HepG2 (cell line): ENCODE measurements around the gene SCN4B. TPM values are rescaled to one million over a fixed set of nuclear protein-coding genes. Genes with fewer than 3 reads are reported as not detected.

Experiments
- ATAC-seq: fragments of 200-7000 bp; cut with Tn5 transposase; 3 replicates; pipeline ENCODE4 v1.9.1; 2020; ENCODE audit warnings: mild to moderate bottlenecking, moderate library complexity
- BruUV-seq: library from RNA; stranded (reverse); fragments of 400-500 nt; replicated peaks from 2 replicates; lab custom pipeline; 2021; lab: Mats Ljungman, UMichigan
- CTCF ChIA-PET: fragments of 300-600 bp; formaldehyde crosslinking; extraction: SDS; loops from one replicate; lab custom pipeline; 2021; ENCODE audit warnings: low total read pairs, inconsistent platforms, low intra/inter-chr PET ratio; lab: Yijun Ruan, JAX
- POLR2A ChIA-PET: fragments of 350-600 bp; sonication (Branson Sonifier 250); formaldehyde crosslinking; loops from one replicate; lab custom pipeline; 2020; ENCODE audit warnings: antibody characterized with exemption, inconsistent platforms; lab: Yijun Ruan, JAX
- DNase-seq: peaks from one replicate; pipeline ENCODE4 v3.0.0-alpha.2; 2015; ENCODE audit warnings: low spot score
- FAIRE-seq: peaks from 3 replicates; lab custom pipeline; 2011; peaks lifted over from hg19 to GRCh38; lab: Jason Lieb, UNC
- H2AFZ ChIP-seq: one replicate; pipeline ENCODE4 v1.6.1; 2011; ENCODE audit warnings: low read length, inconsistent platforms
- H3K27ac ChIP-seq: fragments of 300-600 bp; 3 replicates; pipeline ENCODE4 v1.8.0; 2011; ENCODE audit warnings: mixed run types, mild to moderate bottlenecking, mixed read lengths, low read length, inconsistent platforms; ENCODE audit not compliant: insufficient read depth; ENCODE audit errors: extremely low read length
- H3K27me3 ChIP-seq, 2 experiments: fragments of 200-600 bp in 1 of 2; 2 replicates in 1 of 2; 3 replicates in 1 of 2; pipeline versions ENCODE4 v1.6.0 to v1.8.0; 2011; ENCODE audit warnings: low read length in 2 of 2, mild to moderate bottlenecking in 2 of 2, moderate library complexity in 2 of 2, inconsistent platforms in 1 of 2; ENCODE audit not compliant: insufficient read depth in 2 of 2, control insufficient read depth in 1 of 2
- H3K36me3 ChIP-seq, 2 experiments: fragments of 200-600 bp in 1 of 2; replicated peaks in 1 of 2; 2 replicates in 1 of 2; 3 replicates in 1 of 2; pipeline versions ENCODE4 v1.5.1 to v1.8.0; 2011; ENCODE audit warnings: low read length in 2 of 2, inconsistent platforms in 1 of 2; ENCODE audit not compliant: insufficient read depth in 2 of 2, control insufficient read depth in 1 of 2
- H3K4me1 ChIP-seq: 2 replicates; pipeline ENCODE4 v1.5.1; 2012; ENCODE audit warnings: low read length, inconsistent platforms; ENCODE audit not compliant: insufficient read depth
- H3K4me2 ChIP-seq: 2 replicates; pipeline ENCODE4 v1.6.0; 2011; ENCODE audit warnings: low read depth, low read length, inconsistent platforms
- H3K4me3 ChIP-seq, 3 experiments: fragments of 200-600 bp in 1 of 3; sonication (generic), shearing (Covaris generic) in 1 of 3; replicated peaks in 1 of 3; 2 replicates each; pipeline ENCODE4 v1.5.1; 2011 to 2016; ENCODE audit warnings: low read length in 3 of 3, inconsistent platforms in 2 of 3, low read depth in 2 of 3, mild to moderate bottlenecking in 2 of 3, control low read depth in 1 of 3, mixed read lengths in 1 of 3; ENCODE audit not compliant: insufficient read depth in 1 of 3
- H3K79me2 ChIP-seq: one replicate; pipeline ENCODE4 v1.6.1; 2011; ENCODE audit warnings: low read length, inconsistent platforms; ENCODE audit not compliant: insufficient read depth
- H3K9ac ChIP-seq: 2 replicates; pipeline ENCODE4 v1.6.0; 2011; ENCODE audit warnings: mild to moderate bottlenecking, low read depth, low read length, inconsistent platforms; ENCODE audit not compliant: insufficient read depth
- H3K9me3 ChIP-seq: 2 replicates; pipeline ENCODE4 v1.5.1; 2012; ENCODE audit warnings: mild to moderate bottlenecking, low read length
- H4K20me1 ChIP-seq: 2 replicates; pipeline ENCODE4 v1.6.0; 2011; ENCODE audit warnings: inconsistent platforms, mild to moderate bottlenecking, low read length, moderate library complexity; ENCODE audit not compliant: insufficient read depth
- BRD4 ChIP-seq: sonication (generic); formaldehyde crosslinking; IDR thresholded peaks from 2 replicates; pipeline ENCODE4 v1.4.0; 2020; ENCODE audit warnings: missing genetic modification reagents
- FIP1L1 ChIP-seq: fragments of 200-400 bp; formaldehyde crosslinking; IDR thresholded peaks from 2 replicates; pipeline ENCODE4 v1.6.1; 2018; ENCODE audit warnings: low read depth, mild to moderate bottlenecking, low read length, moderate library complexity, borderline replicate concordance; ENCODE audit not compliant: insufficient read depth
- FOSL1 ChIP-seq: sonication (generic); formaldehyde crosslinking; IDR thresholded peaks from 2 replicates; pipeline ENCODE4 v1.9.0; 2021; ENCODE audit warnings: missing genetic modification reagents, borderline replicate concordance
- FOXP1 ChIP-seq, 2 experiments: fragments of 450-650 bp in 1 of 2; IDR thresholded peaks; 2 replicates each; pipeline ENCODE4 v1.6.1; 2017 to 2018; ENCODE audit warnings: antibody characterized with exemption in 1 of 2
- GZF1 ChIP-seq: sonication (generic); formaldehyde crosslinking; IDR thresholded peaks from 2 replicates; pipeline ENCODE4 v1.5.1; 2020; ENCODE audit warnings: mild to moderate bottlenecking, missing genetic modification reagents
- HOXA5 ChIP-seq: sonication (generic); formaldehyde crosslinking; IDR thresholded peaks from 2 replicates; pipeline ENCODE4 v1.4.0; 2020; ENCODE audit warnings: missing genetic modification reagents
- MXI1 ChIP-seq: IDR thresholded peaks from 3 replicates; pipeline ENCODE4 v1.6.1; 2012; ENCODE audit warnings: low read depth, low read length, inconsistent platforms, borderline replicate concordance
- POLR2A ChIP-seq, 2 experiments: IDR thresholded peaks; 2 replicates each; pipeline ENCODE4 v1.6.1; 2011; ENCODE audit warnings: low read depth in 2 of 2, low read length in 2 of 2, mild to moderate bottlenecking in 1 of 2, moderate library complexity in 1 of 2; ENCODE audit not compliant: insufficient read depth in 1 of 2
- RARA ChIP-seq: IDR thresholded peaks from 2 replicates; pipeline ENCODE4 v1.6.1; 2016; ENCODE audit warnings: missing genetic modification reagents, missing compliant biosample characterization
- ZNF280B ChIP-seq: sonication (generic); formaldehyde crosslinking; IDR thresholded peaks from 2 replicates; pipeline ENCODE4 v1.5.0; 2020; ENCODE audit warnings: missing genetic modification reagents, mild to moderate bottlenecking, borderline replicate concordance
- ZNF441 ChIP-seq: sonication (generic); formaldehyde crosslinking; IDR thresholded peaks from 2 replicates; pipeline ENCODE4 v1.7.0; 2021; ENCODE audit warnings: missing genetic modification reagents, borderline replicate concordance
- ZNF713 ChIP-seq: sonication (generic); formaldehyde crosslinking; IDR thresholded peaks from 2 replicates; pipeline ENCODE4 v1.4.0; 2020; ENCODE audit warnings: mild to moderate bottlenecking, missing genetic modification reagents
- WGBS: methylation state at CpG from one replicate; pipeline ENCODE4 v1.1.6; 2017; ENCODE audit warnings: low lambda C conversion rate; 5-methylcytosine and 5-hydroxymethylcytosine counted together
- in situ Hi-C: cut with HindIII; loops from 2 replicates; pipeline ENCODE4 v1.10.0; 2017; ENCODE audit warnings: low pct_unique_long_range_greater_than_20kb; ENCODE audit not compliant: extremely low pct_ligation_motif_present
- intact Hi-C: fragments of 100-400 bp; cut with micrococcal nuclease; formaldehyde crosslinking; loops from one replicate; pipeline ENCODE4 v1.10.0; 2022; ENCODE audit not compliant: unreplicated experiment
- polyA plus RNA-seq, 8 experiments: library from polyadenylated mRNA; depleted of rRNA in 3 of 8; stranded (reverse) in 7 of 8; unstranded in 1 of 8; fragments of >200 nt; fragmentation: Illumina TruSeq in 4 of 8; extraction: Trizol in 4 of 8; gene quantifications; 2 replicates each; pipeline versions ENCODE4 v1.2.1 to v1.2.3, GENCODE V29; 2011 to 2016; ENCODE audit warnings: low read depth in 4 of 8, missing spikeins in 1 of 8, mixed read lengths in 1 of 8; ENCODE audit not compliant: insufficient read depth in 1 of 8
- total RNA-seq, 5 experiments: library from RNA; depleted of rRNA; stranded (reverse); fragments of >200 nt; fragmentation: Illumina TruSeq; extraction: Trizol; gene quantifications; 2 replicates each; pipeline ENCODE4 v1.2.3, GENCODE V29; 2016; ENCODE audit warnings: low read depth in 1 of 5
- TF ChIP-seq, protein P1 (sequence below): sonication (generic); formaldehyde crosslinking; IDR thresholded peaks from 2 replicates; pipeline ENCODE4 v1.4.0; 2020; ENCODE audit warnings: mild to moderate bottlenecking, missing genetic modification reagents

The SCN4B gene
- total and polyA plus RNA-seq, 2 of the 13 experiments (the other 11 are each of a cell fraction or from before 2014, with no cell fraction given): 0.04 to 0.29 TPM

DNA sequence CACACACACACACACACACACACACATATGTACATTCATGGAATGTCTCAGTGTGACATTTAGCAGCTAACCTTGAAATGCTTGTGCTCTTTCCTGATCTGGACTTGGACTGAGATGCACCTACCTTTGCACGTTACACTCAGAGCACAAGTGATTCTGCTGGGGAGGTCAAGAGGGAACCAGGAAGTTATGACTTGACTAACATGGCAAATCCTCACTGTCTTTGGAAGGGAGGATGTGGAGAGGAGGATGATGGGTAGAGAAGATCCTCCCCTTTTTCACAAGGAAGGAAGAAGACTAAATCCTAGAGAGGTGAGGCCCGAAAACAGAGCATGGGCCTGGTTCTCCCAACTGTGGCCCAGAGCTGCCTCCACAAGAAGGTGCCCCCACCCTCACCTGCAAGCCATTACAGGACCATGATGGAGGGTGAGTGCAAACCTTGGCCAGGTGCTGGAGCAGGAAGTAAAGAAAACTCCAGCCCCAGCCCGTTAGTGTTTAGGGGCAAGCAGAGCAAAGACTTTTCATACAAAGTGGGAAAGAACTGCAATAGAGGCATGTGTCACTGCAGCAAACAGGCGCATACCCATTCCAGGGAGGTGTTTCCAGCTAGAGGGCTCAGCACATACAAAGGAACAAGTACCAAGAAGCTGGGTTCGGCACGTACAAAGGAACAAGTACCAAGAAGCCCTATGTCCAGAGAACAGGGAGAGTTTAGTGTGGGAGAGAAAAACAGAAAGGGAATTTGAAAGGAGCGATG lies 26.4 kb downstream of the SCN4B start:
- DNase-seq: no peak
- no TSS peak for BruUV-seq
- H3K27ac ChIP-seq: no peak overlapping the region
- no peaks in the 10 kb centered on the region for H3K9me3 ChIP-seq
- H4K20me1 ChIP-seq: no peaks in the 10 kb centered on the region
- no peak for ATAC-seq
- 51% methylated on average over 7 of the region's 7 CpGs for WGBS
- no peak overlapping the region for H3K4me2 ChIP-seq
- H3K4me3 ChIP-seq: no peak overlapping the region
- in situ Hi-C loops: loop anchor here (25.0 kb wide), 1 partner anchor 361 kb away; no protein-coding TSS in a partner anchor
- FAIRE-seq: no peak
- H2AFZ ChIP-seq: no peak overlapping the region
- intact Hi-C loops: no loop called here
- no peaks in the 10 kb centered on the region for H3K4me1 ChIP-seq
- no peaks in the 10 kb centered on the region for H3K36me3 ChIP-seq
- H3K9ac ChIP-seq: no peak overlapping the region
- CTCF ChIA-PET: no interaction called here
- POLR2A ChIA-PET: no interaction called here
- H3K79me2 ChIP-seq: no peaks in the 10 kb centered on the region
- H3K27me3 ChIP-seq: peaks cover 0 to 20% of the 10 kb centered on the region in 2 experiments; a peak in 4 of 5 replicates
- TF ChIP-seq POLR2A (IDR thresholded peaks at IDR 0.05; ENCODE audit: insufficient read depth in 1 of 2, low read depth in 2 of 2, low read length in 2 of 2): peak in 1 of 2 experiments; percentile 37; a peak in 1 of 4 replicates
- no peak for TF ChIP-seq MXI1
- TF ChIP-seq RARA: no peak
- TF ChIP-seq GZF1 (CRISPR knock-in tag): no peak
- no peak for TF ChIP-seq FOSL1 (CRISPR knock-in tag)
- no peak for TF ChIP-seq ZNF441
- TF ChIP-seq FIP1L1: no peak
- no peak for TF ChIP-seq ZNF280B
- TF ChIP-seq HOXA5 (CRISPR knock-in tag): no peak
- TF ChIP-seq BRD4: no peak
- no peak for TF ChIP-seq ZNF713 (CRISPR knock-in tag)
- TF ChIP-seq, protein P1, sequence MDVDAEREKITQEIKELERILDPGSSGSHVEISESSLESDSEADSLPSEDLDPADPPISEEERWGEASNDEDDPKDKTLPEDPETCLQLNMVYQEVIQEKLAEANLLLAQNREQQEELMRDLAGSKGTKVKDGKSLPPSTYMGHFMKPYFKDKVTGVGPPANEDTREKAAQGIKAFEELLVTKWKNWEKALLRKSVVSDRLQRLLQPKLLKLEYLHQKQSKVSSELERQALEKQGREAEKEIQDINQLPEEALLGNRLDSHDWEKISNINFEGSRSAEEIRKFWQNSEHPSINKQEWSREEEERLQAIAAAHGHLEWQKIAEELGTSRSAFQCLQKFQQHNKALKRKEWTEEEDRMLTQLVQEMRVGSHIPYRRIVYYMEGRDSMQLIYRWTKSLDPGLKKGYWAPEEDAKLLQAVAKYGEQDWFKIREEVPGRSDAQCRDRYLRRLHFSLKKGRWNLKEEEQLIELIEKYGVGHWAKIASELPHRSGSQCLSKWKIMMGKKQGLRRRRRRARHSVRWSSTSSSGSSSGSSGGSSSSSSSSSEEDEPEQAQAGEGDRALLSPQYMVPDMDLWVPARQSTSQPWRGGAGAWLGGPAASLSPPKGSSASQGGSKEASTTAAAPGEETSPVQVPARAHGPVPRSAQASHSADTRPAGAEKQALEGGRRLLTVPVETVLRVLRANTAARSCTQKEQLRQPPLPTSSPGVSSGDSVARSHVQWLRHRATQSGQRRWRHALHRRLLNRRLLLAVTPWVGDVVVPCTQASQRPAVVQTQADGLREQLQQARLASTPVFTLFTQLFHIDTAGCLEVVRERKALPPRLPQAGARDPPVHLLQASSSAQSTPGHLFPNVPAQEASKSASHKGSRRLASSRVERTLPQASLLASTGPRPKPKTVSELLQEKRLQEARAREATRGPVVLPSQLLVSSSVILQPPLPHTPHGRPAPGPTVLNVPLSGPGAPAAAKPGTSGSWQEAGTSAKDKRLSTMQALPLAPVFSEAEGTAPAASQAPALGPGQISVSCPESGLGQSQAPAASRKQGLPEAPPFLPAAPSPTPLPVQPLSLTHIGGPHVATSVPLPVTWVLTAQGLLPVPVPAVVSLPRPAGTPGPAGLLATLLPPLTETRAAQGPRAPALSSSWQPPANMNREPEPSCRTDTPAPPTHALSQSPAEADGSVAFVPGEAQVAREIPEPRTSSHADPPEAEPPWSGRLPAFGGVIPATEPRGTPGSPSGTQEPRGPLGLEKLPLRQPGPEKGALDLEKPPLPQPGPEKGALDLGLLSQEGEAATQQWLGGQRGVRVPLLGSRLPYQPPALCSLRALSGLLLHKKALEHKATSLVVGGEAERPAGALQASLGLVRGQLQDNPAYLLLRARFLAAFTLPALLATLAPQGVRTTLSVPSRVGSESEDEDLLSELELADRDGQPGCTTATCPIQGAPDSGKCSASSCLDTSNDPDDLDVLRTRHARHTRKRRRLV: peak; percentile 97
- TF ChIP-seq FOXP1 (IDR thresholded peaks at IDR 0.05): no peak
- no peak for TF ChIP-seq FOXP1 (CRISPR knock-in tag; IDR thresholded peaks at IDR 0.05)
